GM12878 (cell line): ENCODE measurements around the gene SLC24A4. TPM values are rescaled to one million over a fixed set of nuclear protein-coding genes. Genes with fewer than 3 reads are reported as not detected.

Experiments
- ATAC-seq: fragments of 200-7000 bp; cut with Tn5 transposase; 3 replicates; pipeline ENCODE4 v1.9.1; 2020; ENCODE audit warnings: mild to moderate bottlenecking, moderate library complexity
- BruUV-seq: library from RNA; stranded (reverse); fragments of 400-500 nt; replicated peaks from 2 replicates; lab custom pipeline; 2021; lab: Mats Ljungman, UMichigan
- CTCF ChIA-PET: fragments of 300-600 bp; sonication (Branson Sonifier 250); formaldehyde crosslinking; extraction: SDS; loops from one replicate; lab custom pipeline; 2021; ENCODE audit warnings: inconsistent platforms; lab: Yijun Ruan, JAX
- POLR2A ChIA-PET: fragments of 350-600 bp; formaldehyde crosslinking; extraction: SDS; loops from one replicate; lab custom pipeline; 2021; ENCODE audit warnings: inconsistent platforms; lab: Charles Lee
- RAD21 ChIA-PET: fragments of 300-600 bp; sonication (Branson Sonifier 250); formaldehyde crosslinking; loops from one replicate; lab custom pipeline; 2023; ENCODE audit warnings: antibody characterized with exemption; ENCODE audit not compliant: unreplicated experiment; lab: Charles Lee
- SMC1A ChIA-PET: fragments of 300-600 bp; sonication (Branson Sonifier 250); formaldehyde crosslinking; loops from one replicate; lab custom pipeline; 2023; ENCODE audit not compliant: unreplicated experiment, uncharacterized antibody; lab: Charles Lee
- DNase-seq: peaks from one replicate; pipeline ENCODE4 v3.0.0-alpha.2; 2011; ENCODE audit warnings: low read depth, low spot score
- FAIRE-seq: peaks from 3 replicates; lab custom pipeline; 2011; peaks lifted over from hg19 to GRCh38; lab: Jason Lieb, UNC
- H2AFZ ChIP-seq: 2 replicates; pipeline ENCODE4 v1.6.0; 2011; ENCODE audit warnings: low read depth, low read length, control low read depth; ENCODE audit not compliant: control insufficient read depth
- H3K27ac ChIP-seq: 2 replicates; pipeline ENCODE4 v1.5.1; 2011; ENCODE audit warnings: control low read depth; ENCODE audit not compliant: control insufficient read depth, insufficient read depth
- H3K27me3 ChIP-seq, 2 experiments: replicated peaks in 1 of 2; 2 replicates each; pipeline versions ENCODE4 v1.6.0 to v1.6.1; 2011; ENCODE audit warnings: low read length in 1 of 2; ENCODE audit not compliant: control insufficient read depth in 2 of 2, insufficient read depth in 2 of 2
- H3K36me3 ChIP-seq, 2 experiments: 2 replicates each; pipeline ENCODE4 v1.5.1; 2011; ENCODE audit warnings: low read length in 1 of 2; ENCODE audit not compliant: control insufficient read depth in 2 of 2, insufficient read depth in 2 of 2
- H3K4me1 ChIP-seq: 2 replicates; pipeline ENCODE4 v1.6.1; 2011; ENCODE audit warnings: mild to moderate bottlenecking, low read length, moderate library complexity, mixed read lengths; ENCODE audit not compliant: control insufficient read depth, insufficient read depth
- H3K4me2 ChIP-seq: 2 replicates; pipeline ENCODE4 v1.6.0; 2011; ENCODE audit warnings: control low read depth; ENCODE audit not compliant: control insufficient read depth, insufficient read depth
- H3K4me3 ChIP-seq: fragments of 200-600 bp; sonication (generic); 2 replicates; pipeline ENCODE4 v1.5.1; 2016
- H3K79me2 ChIP-seq: 2 replicates; pipeline ENCODE4 v1.6.0; 2011; ENCODE audit warnings: low read length; ENCODE audit not compliant: control insufficient read depth, insufficient read depth
- H3K9ac ChIP-seq: 2 replicates; pipeline ENCODE4 v1.8.0; 2011; ENCODE audit warnings: low read length, control low read depth, mixed read lengths; ENCODE audit not compliant: control insufficient read depth, insufficient read depth
- H3K9me3 ChIP-seq: replicated peaks from 3 replicates; pipeline ENCODE4 v1.5.1; 2011; ENCODE audit warnings: mild to moderate bottlenecking, low read length; ENCODE audit not compliant: control insufficient read depth, insufficient read depth
- H4K20me1 ChIP-seq: 2 replicates; pipeline ENCODE4 v1.6.0; 2011; ENCODE audit not compliant: control insufficient read depth, insufficient read depth
- BCL3 ChIP-seq: IDR thresholded peaks from 2 replicates; pipeline ENCODE4 v1.6.1; 2011; ENCODE audit warnings: borderline replicate concordance, low read depth, mild to moderate bottlenecking, moderate library complexity, low read length; ENCODE audit not compliant: insufficient read depth, poor library complexity, severe bottlenecking
- CREB1 ChIP-seq: IDR thresholded peaks from 2 replicates; pipeline ENCODE4 v1.6.1; 2012; ENCODE audit warnings: low read depth, mild to moderate bottlenecking, inconsistent platforms
- EGR1 ChIP-seq, 2 experiments: IDR thresholded peaks; 1 replicate in 1 of 2; 2 replicates in 1 of 2; pipeline ENCODE4 v1.6.1; 2011 to 2012; ENCODE audit warnings: low read depth in 2 of 2, low read length in 2 of 2, borderline replicate concordance in 1 of 2, mild to moderate bottlenecking in 1 of 2, moderate library complexity in 1 of 2
- HCFC1 ChIP-seq: fragments of 150-350 bp; IDR thresholded peaks from 2 replicates; pipeline ENCODE4 v1.6.1; 2014; ENCODE audit warnings: low read length
- HDAC6 ChIP-seq: fragments of 200-600 bp; sonication (generic); IDR thresholded peaks from one replicate; pipeline ENCODE4 v1.8.0; 2017; ENCODE audit warnings: antibody characterized with exemption; ENCODE audit not compliant: unreplicated experiment
- HDGF ChIP-seq: fragments of 450-650 bp; IDR thresholded peaks from 2 replicates; pipeline ENCODE4 v1.6.1; 2016; ENCODE audit warnings: antibody characterized with exemption
- MEF2B ChIP-seq: fragments of 450-650 bp; IDR thresholded peaks from 2 replicates; pipeline ENCODE4 v1.6.1; 2018; ENCODE audit warnings: mild to moderate bottlenecking, moderate library complexity; ENCODE audit not compliant: partially characterized antibody, poor library complexity, severe bottlenecking
- MTA3 ChIP-seq: IDR thresholded peaks from 2 replicates; pipeline ENCODE4 v1.6.1; 2012; ENCODE audit warnings: low read length, inconsistent platforms, borderline replicate concordance
- NFYA ChIP-seq: IDR thresholded peaks from 2 replicates; pipeline ENCODE4 v1.6.1; 2011; ENCODE audit warnings: low read depth, mild to moderate bottlenecking, low read length, improper control_type of control experiment, borderline replicate concordance
- PAX5 ChIP-seq: IDR thresholded peaks from 2 replicates; pipeline ENCODE4 v1.6.1; 2011; ENCODE audit warnings: low read depth, low read length, borderline replicate concordance
- RELB ChIP-seq: fragments of 450-650 bp; IDR thresholded peaks from 2 replicates; pipeline ENCODE4 v1.6.1; 2017; ENCODE audit warnings: low read depth, mild to moderate bottlenecking, moderate library complexity
- SMC3 ChIP-seq: IDR thresholded peaks from 2 replicates; pipeline ENCODE4 v1.6.1; 2011; ENCODE audit warnings: low read length, improper control_type of control experiment, borderline replicate concordance
- USF2 ChIP-seq: IDR thresholded peaks from 2 replicates; pipeline ENCODE4 v1.6.1; 2011; ENCODE audit warnings: low read depth, low read length, improper control_type of control experiment, borderline replicate concordance
- ZBTB33 ChIP-seq: fragments of 450-650 bp; IDR thresholded peaks from 2 replicates; pipeline ENCODE4 v1.6.1; 2017; ENCODE audit warnings: mild to moderate bottlenecking
- ZNF622 ChIP-seq: fragments of 450-650 bp; IDR thresholded peaks from 2 replicates; pipeline ENCODE4 v1.6.1; 2017; ENCODE audit warnings: mild to moderate bottlenecking, inconsistent platforms
- WGBS: methylation state at CpG from one replicate; pipeline ENCODE4 v1.1.6; 2016; ENCODE audit warnings: low lambda C conversion rate; ENCODE audit not compliant: insufficient replicate concordance, insufficient coverage; ENCODE audit errors: missing lambda C conversion rate; 5-methylcytosine and 5-hydroxymethylcytosine counted together
- in situ Hi-C: fragments of 300-500 bp; cut with MboI; formaldehyde crosslinking; loops from 9 replicates; pipeline ENCODE4 v1.14.3; 2018; ENCODE audit warnings: mixed read lengths
- intact Hi-C: fragments of 100-400 bp; cut with micrococcal nuclease; formaldehyde crosslinking; loops from one replicate; pipeline ENCODE4 v1.14.2; 2022; ENCODE audit not compliant: unreplicated experiment
- polyA plus RNA-seq, 11 experiments: library from polyadenylated mRNA; depleted of rRNA in 4 of 11; unstranded in 6 of 11; stranded (reverse) in 5 of 11; fragments of >200 nt; fragmentation: Nextera tagmentation in 4 of 11; fragmentation: Illumina TruSeq in 1 of 11; extraction: Ambion mirVana in 4 of 11; extraction: Trizol in 1 of 11; gene quantifications; 1 replicate in 1 of 11; 2 replicates in 10 of 11; pipeline versions ENCODE4 v1.2.1 to v1.2.3, GENCODE V29; 2011 to 2016; ENCODE audit warnings: inconsistent platforms in 2 of 11, missing spikeins in 2 of 11, low read depth in 1 of 11
- total RNA-seq, 4 experiments: library from RNA; depleted of rRNA in 3 of 4; stranded (reverse); fragments of >200 nt in 3 of 4; fragmentation: Illumina TruSeq in 1 of 4; extraction: Trizol in 1 of 4; gene quantifications; 2 replicates each; pipeline versions ENCODE4 v1.2.1 to v1.2.3, GENCODE V29; 2013 to 2021

The SLC24A4 gene
- total and polyA plus RNA-seq, 10 of the 15 experiments (the other 5 are each of a cell fraction or from before 2014, with no cell fraction given), result under 0.01 to 0.46 (median 0.04) TPM; not detected in 5

- WGBS, result 40% methylated on average over 8 of the region's 8 CpGs
- FAIRE-seq (no peak), DNase-seq (no peak), ATAC-seq (no peak)
- H4K20me1 ChIP-seq, result no peaks in the 10 kb centered on the region
- ChIA-PET POLR2A (interaction anchor here (0.7 to 1.2 kb wide), 4 partner anchors 12 to 26 kb away, joined by 3 to 7 read pairs (median 4); no protein-coding TSS in a partner anchor), CTCF (interaction anchor here (1.3 kb wide), 1 partner anchor 24 kb away, joined by 3 read pairs; no protein-coding TSS in a partner anchor), RAD21 (interaction anchor here (1.4 to 2.0 kb wide), 3 partner anchors 21 to 43 kb away, joined by 3 to 6 read pairs (median 5); no protein-coding TSS in a partner anchor), SMC1A (interaction anchor here (0.7 to 2.2 kb wide), 4 partner anchors 12 to 572 kb away, joined by 3 to 7 read pairs (median 6); no protein-coding TSS in a partner anchor)
- no peak overlapping the region for H3K27ac ChIP-seq
- BruUV-seq, result no TSS peak
- no peaks in the 10 kb centered on the region for H3K36me3 ChIP-seq
- in situ Hi-C loops, result no loop called here
- H3K9ac ChIP-seq, result no peak overlapping the region
- no peaks in the 10 kb centered on the region for H3K27me3 ChIP-seq
- intact Hi-C loops, result no loop called here
- no peak overlapping the region for H3K4me2 ChIP-seq
- H3K4me1 ChIP-seq, result peaks cover 22% of the 10 kb centered on the region
- H3K4me3 ChIP-seq, result no peak overlapping the region
- peaks cover 3% of the 10 kb centered on the region; the same call in 1 of the 2 replicates for H3K79me2 ChIP-seq
- no peak overlapping the region for H2AFZ ChIP-seq
- H3K9me3 ChIP-seq, result no peaks in the 10 kb centered on the region; the same call in 2 of the 3 replicates
- no peak for TF ChIP-seq ZNF622
- TF ChIP-seq NFYA, result no peak
- TF ChIP-seq ZBTB33, result no peak
- no peak for TF ChIP-seq CREB1
- TF ChIP-seq RELB, result no peak
- TF ChIP-seq HDAC6, result no peak
- TF ChIP-seq BCL3, result no peak
- no peak for TF ChIP-seq MEF2B
- no peak for TF ChIP-seq EGR1 (IDR thresholded peaks at IDR 0.05; ENCODE audit: borderline replicate concordance in 1 of 2, low read depth in 2 of 2, low read length in 2 of 2)
- TF ChIP-seq HCFC1, result no peak
- TF ChIP-seq MTA3, result no peak
- no peak for TF ChIP-seq HDGF
- TF ChIP-seq PAX5, result no peak
- TF ChIP-seq SMC3, result no peak
- no peak for TF ChIP-seq USF2
These were observed 220.0 kb downstream of the SLC24A4 start for GRCh38 chr14:92542766-92543554.
